Activated CD8-positive, alpha-beta T cell treated with anti-CD3 and anti-CD28 coated beads, Interleukin-2, amount 10 ng/mL, durations not matched to agents 7 days and 5 days (primary cell): ENCODE data around the gene KCNQ1OT1. TPM values are rescaled to one million over a fixed set of nuclear protein-coding genes. Genes with fewer than 3 reads are reported as not detected.

Experiments used
- ATAC-seq: fragments of 150-1000 bp; cut with Tn5 transposase; one replicate; pipeline ENCODE4 v1.10.0; 2021; ENCODE audit warnings: moderate library complexity
- CTCF ChIA-PET: fragments of 350-600 bp; sonication (Branson Sonifier 250); formaldehyde crosslinking; loops from one replicate; lab custom pipeline; 2021; ENCODE audit warnings: antibody characterized with exemption; lab: Charles Lee
- POLR2A ChIA-PET: fragments of 350-600 bp; sonication (Branson Sonifier 250); formaldehyde crosslinking; loops from one replicate; lab custom pipeline; 2021; ENCODE audit warnings: antibody characterized with exemption; lab: Charles Lee
- DNase-seq: peaks from one replicate; pipeline ENCODE4 v3.0.0-alpha.2; 2020
- H3K27ac Mint-ChIP-seq: one replicate; pipeline ENCODE4 v1.8.0; 2021; ENCODE audit warnings: mild to moderate bottlenecking, mixed read lengths
- H3K27me3 Mint-ChIP-seq: one replicate; pipeline ENCODE4 v1.8.0; 2021; ENCODE audit warnings: low read depth, mixed read lengths
- H3K36me3 Mint-ChIP-seq: one replicate; pipeline ENCODE4 v1.8.0; 2021; ENCODE audit warnings: low read depth, mixed read lengths
- H3K4me1 Mint-ChIP-seq: one replicate; pipeline ENCODE4 v1.8.0; 2021; ENCODE audit warnings: low read depth, mixed read lengths
- H3K4me3 Mint-ChIP-seq: one replicate; pipeline ENCODE4 v1.8.0; 2021; ENCODE audit warnings: mild to moderate bottlenecking, mixed read lengths
- H3K9me3 Mint-ChIP-seq: one replicate; pipeline ENCODE4 v1.8.0; 2022; ENCODE audit warnings: mixed read lengths; ENCODE audit not compliant: insufficient read depth
- total RNA-seq, 2 experiments: library from RNA; stranded (reverse); gene quantifications; one replicate each; pipeline ENCODE4 v1.2.3, GENCODE V29; 2021

Gene KCNQ1OT1
- total RNA-seq, 2 experiments from 2014 or later, result 0.24 to 0.26 TPM

DNA sequence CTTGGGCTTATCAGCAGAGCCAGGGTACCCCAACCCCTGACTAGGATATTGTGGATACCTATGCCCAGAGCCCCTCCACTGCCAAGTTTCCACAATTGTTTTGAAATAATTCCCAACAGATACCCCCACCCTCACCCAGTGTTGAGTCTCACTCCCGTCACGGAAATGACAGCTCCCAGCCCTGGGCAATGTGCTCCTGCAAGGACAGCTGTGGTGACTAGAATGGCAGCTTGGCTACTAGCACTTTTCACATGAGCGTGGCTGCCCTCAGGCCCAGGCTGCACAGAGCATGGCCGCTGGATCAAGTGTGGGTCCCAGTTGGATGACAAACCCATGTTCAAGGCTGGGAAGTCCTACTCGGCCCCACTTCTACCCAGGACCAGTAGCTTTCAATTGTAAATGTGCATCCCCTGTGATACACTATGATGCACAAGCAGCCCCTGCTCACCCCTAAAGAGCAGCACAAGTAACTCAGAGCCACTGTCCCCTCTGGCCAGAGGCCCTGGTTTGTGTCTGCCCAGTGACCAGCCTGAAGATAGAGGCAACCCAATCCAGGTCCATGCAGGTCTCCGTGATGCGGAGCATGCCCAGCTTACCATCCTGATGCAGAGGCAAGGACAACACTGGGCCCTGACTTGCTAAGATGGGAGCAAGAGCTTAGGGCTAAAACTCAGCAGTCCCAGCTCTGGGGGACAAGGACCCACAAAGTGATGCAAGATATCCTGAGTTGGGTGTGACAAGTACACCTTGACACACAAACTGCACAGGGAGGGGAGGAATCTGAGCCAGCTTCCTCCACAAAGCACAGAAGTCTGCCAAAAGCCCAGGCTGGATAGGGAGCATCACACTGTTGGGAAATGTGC lies 13.2 kb downstream of the KCNQ1OT1 start:
- Mint-ChIP-seq H3K27me3 (no peaks in the 10 kb centered on the region), H3K9me3 (no peaks in the 10 kb centered on the region), H3K4me1 (no peaks in the 10 kb centered on the region), H3K4me3 (no peak overlapping the region), H3K27ac (no peak overlapping the region), H3K36me3 (no peaks in the 10 kb centered on the region)
- ATAC-seq (no peak), DNase-seq (no peak)
- ChIA-PET CTCF (no interaction called here), POLR2A (interaction anchor here (0.6 to 1.2 kb wide), 3 partner anchors 11 to 222 kb away, joined by 3 to 4 read pairs (median 3); partner anchors contain the start of gene KCNQ1OT1)

- DNase-seq (no peak), ATAC-seq (no peak)
- H3K4me3 Mint-ChIP-seq, result no peak overlapping the region
- H3K36me3 Mint-ChIP-seq, result no peaks in the 10 kb centered on the region
- H3K27ac Mint-ChIP-seq, result no peak overlapping the region
- CTCF ChIA-PET, result no interaction called here
- no peaks in the 10 kb centered on the region for H3K4me1 Mint-ChIP-seq
- POLR2A ChIA-PET, result interaction anchor here (0.9 to 1.2 kb wide), 2 partner anchors 12 to 14 kb away, joined by 3 read pairs; partner anchors contain the start of gene KCNQ1OT1
- no peaks in the 10 kb centered on the region for H3K9me3 Mint-ChIP-seq
- H3K27me3 Mint-ChIP-seq, result no peaks in the 10 kb centered on the region
Observed at GRCh38 chr11:2685566-2686359, 14.0 kb downstream of the KCNQ1OT1 start.

DNA sequence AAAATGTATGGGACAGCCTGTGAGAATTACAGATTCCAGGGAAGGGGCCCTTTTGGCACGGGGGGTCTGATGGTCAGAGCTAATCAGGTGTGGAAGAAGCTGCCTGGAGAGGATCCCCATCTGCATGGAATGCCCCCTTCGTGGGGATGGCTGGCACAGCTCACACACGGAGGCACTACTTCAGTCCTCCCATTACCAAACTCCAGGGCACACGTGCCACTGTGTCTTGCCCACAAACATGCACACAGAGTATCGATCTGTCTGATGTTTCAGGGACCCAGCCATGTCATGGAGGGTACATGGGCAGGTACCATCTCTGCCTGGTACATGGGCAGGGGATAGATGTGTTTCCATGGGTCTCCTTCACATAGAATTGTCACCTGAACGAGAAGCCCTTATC lies 14.7 kb downstream of the KCNQ1OT1 start:
- Mint-ChIP-seq H3K27ac (no peak overlapping the region), H3K4me3 (no peak overlapping the region), H3K9me3 (no peaks in the 10 kb centered on the region), H3K4me1 (no peaks in the 10 kb centered on the region), H3K36me3 (no peaks in the 10 kb centered on the region), H3K27me3 (no peaks in the 10 kb centered on the region)
- no peak for DNase-seq
- ChIA-PET POLR2A (no interaction called here), CTCF (no interaction called here)
- ATAC-seq, result no peak

DNA sequence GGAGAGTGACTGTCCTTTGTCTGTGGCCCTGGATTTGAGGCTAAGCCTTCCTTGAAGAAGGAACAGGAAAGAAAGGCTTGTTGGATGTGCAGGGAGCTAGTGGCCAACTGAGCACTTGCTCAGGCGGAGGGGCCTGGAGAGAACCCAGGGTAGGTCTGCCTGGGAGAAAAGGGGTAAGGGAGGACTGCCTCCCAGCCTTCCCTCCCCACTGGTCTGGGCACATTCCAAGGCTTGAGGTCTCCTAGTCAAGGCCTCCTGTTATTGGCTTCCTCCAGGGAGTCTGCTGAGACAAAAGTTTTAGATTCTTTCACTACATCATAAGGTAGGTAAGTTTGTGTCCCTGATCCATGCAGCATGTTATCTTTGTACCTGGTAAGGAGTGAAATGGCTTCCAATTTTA lies 15.2 kb downstream of the KCNQ1OT1 start:
- Mint-ChIP-seq H3K36me3 (no peaks in the 10 kb centered on the region), H3K27me3 (no peaks in the 10 kb centered on the region), H3K9me3 (no peaks in the 10 kb centered on the region), H3K4me1 (no peaks in the 10 kb centered on the region), H3K4me3 (no peak overlapping the region), H3K27ac (no peak overlapping the region)
- no peak for DNase-seq
- POLR2A ChIA-PET, result no interaction called here
- ATAC-seq, result no peak
- CTCF ChIA-PET, result no interaction called here

DNA sequence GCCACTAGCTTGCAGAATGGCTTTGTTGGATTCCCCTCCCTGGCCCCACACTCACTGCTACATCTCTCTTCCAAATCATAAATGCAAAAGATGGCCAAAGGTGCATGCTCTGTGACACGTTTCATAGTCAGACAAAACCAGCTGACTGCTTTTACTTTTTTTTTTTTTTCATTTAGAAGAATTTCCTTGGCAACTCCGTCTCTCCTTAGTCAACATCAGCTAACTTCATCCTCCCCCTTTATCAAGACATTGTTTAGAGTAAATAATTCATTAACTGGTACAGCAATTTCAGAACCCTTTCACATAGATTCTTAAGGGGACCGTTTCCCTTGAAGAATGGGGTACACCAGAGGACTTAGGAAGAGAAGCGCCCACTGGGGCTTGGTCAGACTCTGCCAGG lies 16.0 kb downstream of the KCNQ1OT1 start:
- CTCF ChIA-PET, result interaction anchor here (1.0 kb wide), 1 partner anchor 204 kb away, joined by 3 read pairs; no protein-coding TSS in a partner anchor
- H3K27ac Mint-ChIP-seq, result no peak overlapping the region
- DNase-seq, result no peak
- no peaks in the 10 kb centered on the region for H3K36me3 Mint-ChIP-seq
- POLR2A ChIA-PET, result no interaction called here
- no peaks in the 10 kb centered on the region for H3K27me3 Mint-ChIP-seq
- H3K9me3 Mint-ChIP-seq, result no peaks in the 10 kb centered on the region
- no peaks in the 10 kb centered on the region for H3K4me1 Mint-ChIP-seq
- no peak for ATAC-seq
- no peak overlapping the region for H3K4me3 Mint-ChIP-seq

GRCh38 chr11:2681408-2682145 lies 18.2 kb downstream of the KCNQ1OT1 start:
- Mint-ChIP-seq H3K36me3 (no peaks in the 10 kb centered on the region), H3K9me3 (no peaks in the 10 kb centered on the region), H3K4me3 (no peak overlapping the region), H3K27ac (no peak overlapping the region), H3K4me1 (no peaks in the 10 kb centered on the region), H3K27me3 (no peaks in the 10 kb centered on the region)
- CTCF ChIA-PET, result no interaction called here
- DNase-seq (no peak), ATAC-seq (no peak)
- POLR2A ChIA-PET, result no interaction called here

DNA sequence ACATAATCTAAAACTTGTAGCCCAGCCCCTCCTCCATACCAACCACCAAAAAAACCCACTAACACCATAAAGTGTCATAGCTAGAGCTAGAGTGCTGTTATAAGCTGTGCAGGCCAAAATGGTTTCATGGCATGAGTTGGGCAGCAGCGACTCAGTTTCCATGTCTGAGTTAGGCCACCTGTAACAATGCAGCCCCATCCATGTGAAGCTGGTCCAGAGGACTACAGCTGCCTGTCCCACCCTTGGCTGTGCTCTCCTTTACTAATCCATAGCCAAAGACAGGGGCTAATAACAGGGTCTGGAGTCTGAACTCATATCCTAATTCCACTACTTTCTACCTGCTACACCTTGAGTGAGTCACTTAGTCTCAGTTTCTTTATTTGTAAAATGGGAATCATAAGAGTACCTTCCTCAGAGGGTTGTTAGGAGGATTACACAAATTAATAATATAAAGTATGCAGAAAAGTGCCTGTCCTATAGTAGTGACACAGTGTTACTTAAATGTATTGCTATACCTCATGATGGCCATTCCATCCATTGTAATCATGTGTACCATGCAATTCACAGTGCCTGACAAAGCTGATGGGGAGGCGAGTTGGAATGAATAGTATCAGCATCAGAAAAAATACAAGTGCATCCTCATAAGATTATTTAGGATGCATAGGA lies 20.6 kb downstream of the KCNQ1OT1 start:
- CTCF ChIA-PET, result no interaction called here
- no peaks in the 10 kb centered on the region for H3K27me3 Mint-ChIP-seq
- no peaks in the 10 kb centered on the region for H3K4me1 Mint-ChIP-seq
- POLR2A ChIA-PET, result no interaction called here
- H3K4me3 Mint-ChIP-seq, result no peak overlapping the region
- no peak overlapping the region for H3K27ac Mint-ChIP-seq
- ATAC-seq (no peak), DNase-seq (no peak)
- no peaks in the 10 kb centered on the region for H3K36me3 Mint-ChIP-seq
- H3K9me3 Mint-ChIP-seq, result no peaks in the 10 kb centered on the region

DNA sequence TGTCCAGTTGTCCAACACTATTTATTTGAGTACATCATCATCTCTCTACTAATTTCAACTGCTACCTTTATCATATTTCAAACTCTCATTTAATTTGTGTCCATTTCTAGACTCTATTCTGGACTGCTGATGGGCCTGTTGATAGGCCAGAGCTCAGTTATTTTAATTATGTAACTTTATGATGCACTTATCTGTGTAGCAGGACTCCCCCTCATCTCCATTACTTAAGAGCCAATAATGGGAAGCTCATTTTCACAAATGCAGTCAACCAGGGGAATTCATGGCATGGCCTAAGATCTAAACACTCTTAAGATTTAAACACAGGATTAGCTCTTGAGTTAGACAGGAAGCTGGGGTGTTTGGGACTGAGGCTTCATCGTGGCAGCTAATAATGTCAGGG lies 21.4 kb downstream of the KCNQ1OT1 start:
- DNase-seq (no peak), ATAC-seq (no peak)
- ChIA-PET CTCF (no interaction called here), POLR2A (no interaction called here)
- Mint-ChIP-seq H3K4me1 (no peaks in the 10 kb centered on the region), H3K27me3 (no peaks in the 10 kb centered on the region), H3K9me3 (no peaks in the 10 kb centered on the region), H3K27ac (no peak overlapping the region), H3K4me3 (no peak overlapping the region), H3K36me3 (no peaks in the 10 kb centered on the region)

DNA sequence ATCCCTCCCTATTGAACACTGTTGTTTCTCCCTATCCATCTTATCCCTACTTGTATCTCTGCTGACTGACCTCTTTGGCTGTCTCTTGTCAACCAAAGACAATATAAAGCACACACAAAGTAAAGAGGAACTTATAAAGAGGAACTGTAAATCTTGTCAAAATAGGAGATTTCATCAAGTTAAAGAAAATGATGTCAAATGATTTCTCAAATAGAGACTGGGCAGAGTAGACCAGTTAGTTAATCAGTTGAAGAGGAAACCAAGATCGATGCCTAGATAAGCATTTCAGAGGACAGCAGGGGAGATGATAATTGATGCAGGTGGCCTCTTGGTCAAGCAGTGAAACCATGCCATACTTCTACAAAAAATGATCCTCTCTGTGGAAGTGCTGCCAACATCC lies 22.7 kb downstream of the KCNQ1OT1 start:
- ChIA-PET POLR2A (no interaction called here), CTCF (interaction anchor here (1.7 kb wide), 1 partner anchor 144 kb away, joined by 3 read pairs; no protein-coding TSS in a partner anchor)
- no peak overlapping the region for H3K27ac Mint-ChIP-seq
- DNase-seq, result no peak
- H3K36me3 Mint-ChIP-seq, result no peaks in the 10 kb centered on the region
- no peak for ATAC-seq
- H3K27me3 Mint-ChIP-seq, result no peaks in the 10 kb centered on the region
- H3K4me3 Mint-ChIP-seq, result no peak overlapping the region
- no peaks in the 10 kb centered on the region for H3K9me3 Mint-ChIP-seq
- no peaks in the 10 kb centered on the region for H3K4me1 Mint-ChIP-seq

DNA sequence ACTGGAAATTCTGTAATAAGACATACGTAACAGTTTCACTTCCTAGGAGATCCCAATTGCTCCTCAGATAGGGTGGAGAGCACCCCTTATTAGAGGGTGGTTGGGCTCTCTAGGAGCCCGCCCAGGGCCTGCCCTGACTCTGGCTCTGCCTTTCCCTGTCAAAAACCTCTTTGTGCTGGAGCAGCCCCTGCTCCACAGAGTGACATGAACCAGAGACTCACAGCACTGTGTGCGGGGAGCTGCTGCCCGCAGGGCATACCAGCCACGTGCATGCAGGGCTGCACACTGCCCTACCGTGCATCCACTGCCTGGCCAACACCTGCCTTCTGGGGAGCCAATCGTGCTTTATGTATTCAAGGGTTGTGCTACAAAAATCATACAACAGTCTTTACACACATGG lies 24.3 kb downstream of the KCNQ1OT1 start:
- no peaks in the 10 kb centered on the region for H3K4me1 Mint-ChIP-seq
- H3K27me3 Mint-ChIP-seq, result no peaks in the 10 kb centered on the region
- ATAC-seq (no peak), DNase-seq (no peak)
- POLR2A ChIA-PET, result no interaction called here
- H3K27ac Mint-ChIP-seq, result no peak overlapping the region
- no peaks in the 10 kb centered on the region for H3K36me3 Mint-ChIP-seq
- H3K9me3 Mint-ChIP-seq, result no peaks in the 10 kb centered on the region
- CTCF ChIA-PET, result no interaction called here
- H3K4me3 Mint-ChIP-seq, result no peak overlapping the region

- no peaks in the 10 kb centered on the region for H3K4me1 Mint-ChIP-seq
- H3K36me3 Mint-ChIP-seq, result no peaks in the 10 kb centered on the region
- ChIA-PET CTCF (no interaction called here), POLR2A (no interaction called here)
- DNase-seq (no peak), ATAC-seq (no peak)
- H3K27me3 Mint-ChIP-seq, result no peaks in the 10 kb centered on the region
- no peak overlapping the region for H3K27ac Mint-ChIP-seq
- no peaks in the 10 kb centered on the region for H3K9me3 Mint-ChIP-seq
- H3K4me3 Mint-ChIP-seq, result no peak overlapping the region
Observed at GRCh38 chr11:2674658-2675131, 25.1 kb downstream of the KCNQ1OT1 start.
